HEK293 (cell line): ENCODE data around the gene SLC8A1.

ENCODE experiments used
- CTCF ChIA-PET: fragments of 350-600 bp; formaldehyde crosslinking; extraction: SDS; loops from one replicate; lab custom pipeline; 2021; ENCODE audit warnings: antibody characterized with exemption; lab: Yijun Ruan, JAX
- POLR2A ChIA-PET: fragments of 300-600 bp; formaldehyde crosslinking; extraction: SDS; loops from one replicate; lab custom pipeline; 2020; ENCODE audit warnings: antibody characterized with exemption, inconsistent platforms; lab: Yijun Ruan, JAX
- H3K27ac ChIP-seq: fragments of 200-500 bp; sonication (Bioruptor generic); 2 replicates; pipeline ENCODE4 v1.5.1; 2014; ENCODE audit warnings: low read depth, low read length, control low read depth, inconsistent platforms; ENCODE audit errors: extremely low read depth
- H3K36me3 ChIP-seq, 2 experiments: fragments of 200-500 bp in 1 of 2; sonication (Bioruptor generic) in 1 of 2; 1 replicate in 1 of 2; 2 replicates in 1 of 2; pipeline ENCODE4 v1.5.1; 2014 to 2017; ENCODE audit warnings: inconsistent platforms in 2 of 2, low read length in 2 of 2; ENCODE audit not compliant: control insufficient read depth in 2 of 2, insufficient read depth in 1 of 2
- H3K4me1 ChIP-seq: fragments of 200-500 bp; sonication (Bioruptor generic); 2 replicates; pipeline ENCODE4 v1.5.1; 2014; ENCODE audit warnings: mild to moderate bottlenecking, low read length, inconsistent platforms; ENCODE audit not compliant: control insufficient read depth, insufficient read depth
- H3K4me3 ChIP-seq: 2 replicates; pipeline ENCODE4 v1.5.1; 2011; ENCODE audit warnings: low read depth, mild to moderate bottlenecking, control low read depth, low read length, moderate library complexity
- H3K9me3 ChIP-seq: fragments of 200-500 bp; sonication (Bioruptor generic); 2 replicates; pipeline ENCODE4 v1.5.1; 2014; ENCODE audit warnings: low read depth, low read length, inconsistent platforms; ENCODE audit not compliant: control insufficient read depth, insufficient read depth
- CTCF ChIP-seq: fragments of 450-650 bp; formaldehyde crosslinking; IDR thresholded peaks from 2 replicates; pipeline ENCODE4 v1.5.1; 2016; ENCODE audit warnings: missing biosample characterization, missing genetic modification characterization
- EGR2 ChIP-seq: fragments of 450-650 bp; formaldehyde crosslinking; IDR thresholded peaks from 2 replicates; pipeline ENCODE4 v1.5.1; 2016; ENCODE audit warnings: low read depth, missing biosample characterization, missing genetic modification characterization
- GLI4 ChIP-seq: fragments of 450-650 bp; formaldehyde crosslinking; IDR thresholded peaks from 2 replicates; pipeline ENCODE4 v1.5.1; 2016; ENCODE audit warnings: missing biosample characterization, missing genetic modification characterization
- KLF1 ChIP-seq: fragments of 450-650 bp; formaldehyde crosslinking; IDR thresholded peaks from 2 replicates; pipeline ENCODE4 v1.5.1; 2016; ENCODE audit warnings: missing biosample characterization, missing genetic modification characterization
- YY2 ChIP-seq: fragments of 450-650 bp; formaldehyde crosslinking; IDR thresholded peaks from 2 replicates; pipeline ENCODE4 v1.5.1; 2016; ENCODE audit warnings: missing biosample characterization, missing genetic modification characterization
- ZBTB8A ChIP-seq: fragments of 450-650 bp; formaldehyde crosslinking; IDR thresholded peaks from 2 replicates; pipeline ENCODE4 v1.5.1; 2016; ENCODE audit warnings: missing biosample characterization, missing genetic modification characterization
- ZFP3 ChIP-seq: fragments of 450-650 bp; formaldehyde crosslinking; IDR thresholded peaks from 2 replicates; pipeline ENCODE4 v1.5.1; 2016; ENCODE audit warnings: low read depth, missing biosample characterization, missing genetic modification characterization
- ZFP69B ChIP-seq: fragments of 450-650 bp; formaldehyde crosslinking; IDR thresholded peaks from 2 replicates; pipeline ENCODE4 v1.5.1; 2016; ENCODE audit warnings: missing biosample characterization, missing genetic modification characterization
- ZNF157 ChIP-seq: fragments of 450-650 bp; formaldehyde crosslinking; IDR thresholded peaks from 2 replicates; pipeline ENCODE4 v1.5.1; 2016; ENCODE audit warnings: missing biosample characterization, missing genetic modification characterization
- ZNF175 ChIP-seq: fragments of 450-650 bp; formaldehyde crosslinking; IDR thresholded peaks from 2 replicates; pipeline ENCODE4 v1.5.1; 2016; ENCODE audit warnings: missing biosample characterization, missing genetic modification characterization
- ZNF2 ChIP-seq: fragments of 450-650 bp; formaldehyde crosslinking; IDR thresholded peaks from 2 replicates; pipeline ENCODE4 v1.5.1; 2016; ENCODE audit warnings: missing biosample characterization, missing genetic modification characterization
- ZNF214 ChIP-seq: fragments of 450-650 bp; formaldehyde crosslinking; IDR thresholded peaks from 2 replicates; pipeline ENCODE4 v1.5.1; 2017; ENCODE audit warnings: missing biosample characterization, mild to moderate bottlenecking, missing genetic modification characterization, borderline replicate concordance
- ZNF23 ChIP-seq: fragments of 450-650 bp; formaldehyde crosslinking; IDR thresholded peaks from 2 replicates; pipeline ENCODE4 v1.5.1; 2016; ENCODE audit warnings: missing biosample characterization, missing genetic modification characterization, borderline replicate concordance
- ZNF24 ChIP-seq: fragments of 450-650 bp; formaldehyde crosslinking; IDR thresholded peaks from 2 replicates; pipeline ENCODE4 v1.5.1; 2016; ENCODE audit warnings: missing biosample characterization, missing genetic modification characterization
- ZNF404 ChIP-seq: fragments of 450-650 bp; formaldehyde crosslinking; IDR thresholded peaks from 2 replicates; pipeline ENCODE4 v1.5.1; 2017; ENCODE audit warnings: missing biosample characterization, missing genetic modification characterization
- ZNF501 ChIP-seq: fragments of 450-650 bp; formaldehyde crosslinking; IDR thresholded peaks from 2 replicates; pipeline ENCODE4 v1.5.1; 2016; ENCODE audit warnings: missing biosample characterization, missing genetic modification characterization
- ZNF510 ChIP-seq: fragments of 450-650 bp; formaldehyde crosslinking; IDR thresholded peaks from 2 replicates; pipeline ENCODE4 v1.5.1; 2018; ENCODE audit warnings: mild to moderate bottlenecking, missing genetic modification characterization, missing biosample characterization; ENCODE audit not compliant: insufficient replicate concordance
- ZNF513 ChIP-seq: fragments of 450-650 bp; IDR thresholded peaks from 2 replicates; pipeline ENCODE4 v1.5.1; 2018; ENCODE audit warnings: missing biosample characterization, missing genetic modification characterization
- ZNF529 ChIP-seq: fragments of 450-650 bp; formaldehyde crosslinking; IDR thresholded peaks from 2 replicates; pipeline ENCODE4 v1.5.1; 2017; ENCODE audit warnings: missing genetic modification characterization, missing biosample characterization; ENCODE audit not compliant: insufficient replicate concordance
- ZNF544 ChIP-seq: fragments of 450-650 bp; formaldehyde crosslinking; IDR thresholded peaks from 2 replicates; pipeline ENCODE4 v1.5.0; 2017; ENCODE audit warnings: missing biosample characterization, missing genetic modification characterization
- ZNF558 ChIP-seq: fragments of 450-650 bp; formaldehyde crosslinking; IDR thresholded peaks from 2 replicates; pipeline ENCODE4 v1.5.1; 2016; ENCODE audit warnings: missing biosample characterization, missing genetic modification characterization
- ZNF585B ChIP-seq: fragments of 450-650 bp; formaldehyde crosslinking; IDR thresholded peaks from 2 replicates; pipeline ENCODE4 v1.5.1; 2016; ENCODE audit warnings: missing biosample characterization, missing genetic modification characterization
- TF ChIP-seq, protein P1 (sequence below): fragments of 450-650 bp; formaldehyde crosslinking; IDR thresholded peaks from 2 replicates; pipeline ENCODE4 v1.5.1; 2016; ENCODE audit warnings: missing biosample characterization, missing genetic modification characterization, low read depth

The SLC8A1 gene

DNA sequence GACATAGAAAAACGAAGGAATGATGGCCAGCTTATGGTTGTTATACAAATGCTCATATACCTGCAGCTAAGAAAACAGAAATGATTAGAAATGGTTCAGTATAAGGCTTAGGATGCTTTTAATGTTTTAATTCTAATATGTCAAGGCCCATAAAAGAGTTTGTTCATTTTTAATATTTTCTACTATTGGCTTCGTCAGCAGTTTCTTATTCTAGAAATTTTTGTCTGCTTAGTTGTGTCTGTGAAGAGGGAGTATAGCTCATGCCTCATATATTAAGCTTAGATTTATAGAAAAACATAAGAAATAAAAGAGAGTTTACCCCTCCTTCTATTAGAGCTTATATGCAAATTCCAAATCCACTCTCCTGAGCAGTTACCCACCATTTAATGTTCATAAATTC is 292.6 kb downstream of the SLC8A1 start:
- Histone ChIP-seq H3K4me3 (no peak overlapping the region), H3K27ac (no peak overlapping the region), H3K36me3 (no peaks in the 10 kb centered on the region), H3K4me1 (no peaks in the 10 kb centered on the region), H3K9me3 (no peaks in the 10 kb centered on the region)
- ChIA-PET POLR2A (no interaction called here), CTCF (no interaction called here)
- no peak for TF ChIP-seq CTCF (tag by site-specific recombination)

DNA sequence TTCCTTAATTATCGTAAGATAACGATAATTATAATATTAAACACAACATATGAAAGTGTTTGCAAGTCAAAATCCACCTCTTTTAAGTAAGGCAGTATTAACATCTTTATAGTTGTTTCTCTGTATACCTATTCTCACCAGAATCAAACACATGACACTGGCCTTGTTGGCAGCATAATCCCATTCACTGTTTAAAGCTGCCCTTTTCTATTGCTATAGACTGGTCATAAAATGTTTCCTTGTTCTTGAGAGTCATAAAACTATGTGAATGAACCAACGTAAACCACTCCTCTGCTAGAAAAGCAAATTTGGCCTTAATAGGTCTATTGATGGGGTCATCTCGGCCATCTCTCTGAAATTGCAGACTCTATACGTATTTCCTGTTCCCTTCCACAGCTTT is 293.1 kb downstream of the SLC8A1 start:
- no peaks in the 10 kb centered on the region for H3K36me3 ChIP-seq
- H3K9me3 ChIP-seq = no peaks in the 10 kb centered on the region
- TF ChIP-seq ZNF23 (tag by site-specific recombination) (no peak), ZNF404 (tag by site-specific recombination) (no peak), KLF1 (tag by site-specific recombination) (no peak), EGR2 (tag by site-specific recombination) (no peak), ZNF529 (tag by site-specific recombination) (no peak), ZNF214 (tag by site-specific recombination) (no peak), ZNF510 (tag by site-specific recombination) (no peak)
- no peak overlapping the region for H3K27ac ChIP-seq
- no peak overlapping the region for H3K4me3 ChIP-seq
- ChIA-PET CTCF (no interaction called here), POLR2A (no interaction called here)
- no peaks in the 10 kb centered on the region for H3K4me1 ChIP-seq

- ChIA-PET POLR2A (no interaction called here), CTCF (no interaction called here)
- Histone ChIP-seq H3K4me1 (no peaks in the 10 kb centered on the region), H3K9me3 (no peaks in the 10 kb centered on the region), H3K27ac (no peak overlapping the region), H3K4me3 (no peak overlapping the region), H3K36me3 (no peaks in the 10 kb centered on the region)
- no peak for TF ChIP-seq ZNF175 (tag by site-specific recombination)
- no peak for TF ChIP-seq ZNF513 (tag by site-specific recombination)
Observed at GRCh38 chr2:40155728-40156127, 296.2 kb downstream of the SLC8A1 start.

DNA sequence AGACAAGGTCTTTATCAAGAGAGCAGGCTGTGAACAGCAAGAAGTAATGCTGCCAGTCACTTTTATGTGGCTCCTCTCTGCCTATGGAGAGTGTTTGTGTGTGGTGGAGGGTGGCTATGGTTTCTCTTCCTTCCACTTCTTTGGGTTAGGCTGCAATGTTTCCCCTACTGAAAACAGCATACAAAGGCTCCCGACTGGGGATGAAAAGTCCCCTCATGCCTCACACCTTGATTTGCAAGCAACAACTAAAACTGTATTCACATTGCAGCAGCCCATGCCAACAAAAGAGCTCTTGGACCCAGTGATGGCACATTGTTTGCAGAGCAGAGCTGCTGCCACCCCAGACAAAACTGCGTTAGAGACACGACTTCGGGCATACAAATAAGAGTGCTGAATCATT is 301.6 kb downstream of the SLC8A1 start:
- ChIA-PET POLR2A (interaction anchor here (0.6 kb wide), 1 partner anchor 48 kb away, joined by 5 read pairs; no protein-coding TSS in a partner anchor), CTCF (no interaction called here)
- no peak overlapping the region for H3K27ac ChIP-seq
- no peaks in the 10 kb centered on the region for H3K9me3 ChIP-seq
- no peaks in the 10 kb centered on the region for H3K36me3 ChIP-seq
- H3K4me3 ChIP-seq = no peak overlapping the region
- no peaks in the 10 kb centered on the region for H3K4me1 ChIP-seq
- TF ChIP-seq ZNF558 (tag by site-specific recombination) (no peak), ZFP69B (tag by site-specific recombination) (no peak), ZNF544 (tag by site-specific recombination) (no peak), ZNF157 (tag by site-specific recombination) (no peak), ZNF501 (tag by site-specific recombination) (no peak), ZNF24 (tag by site-specific recombination) (no peak), ZBTB8A (tag by site-specific recombination) (no peak), ZNF585B (no peak), ZFP3 (no peak), ZNF2 (no peak), CTCF (tag by site-specific recombination) (no peak), YY2 (no peak), GLI4 (tag by site-specific recombination) (no peak)
- TF ChIP-seq, protein P1, sequence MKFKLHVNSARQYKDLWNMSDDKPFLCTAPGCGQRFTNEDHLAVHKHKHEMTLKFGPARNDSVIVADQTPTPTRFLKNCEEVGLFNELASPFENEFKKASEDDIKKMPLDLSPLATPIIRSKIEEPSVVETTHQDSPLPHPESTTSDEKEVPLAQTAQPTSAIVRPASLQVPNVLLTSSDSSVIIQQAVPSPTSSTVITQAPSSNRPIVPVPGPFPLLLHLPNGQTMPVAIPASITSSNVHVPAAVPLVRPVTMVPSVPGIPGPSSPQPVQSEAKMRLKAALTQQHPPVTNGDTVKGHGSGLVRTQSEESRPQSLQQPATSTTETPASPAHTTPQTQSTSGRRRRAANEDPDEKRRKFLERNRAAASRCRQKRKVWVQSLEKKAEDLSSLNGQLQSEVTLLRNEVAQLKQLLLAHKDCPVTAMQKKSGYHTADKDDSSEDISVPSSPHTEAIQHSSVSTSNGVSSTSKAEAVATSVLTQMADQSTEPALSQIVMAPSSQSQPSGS (tag by site-specific recombination) = no peak
